GM15510 (cell line): Measurements from ENCODE around the gene ALB.

Experiments
- POLR2A ChIP-seq: IDR thresholded peaks from 3 replicates; pipeline ENCODE4 v1.6.1; 2011; ENCODE audit warnings: borderline replicate concordance; ENCODE audit not compliant: insufficient read length; ENCODE audit errors: extremely low read depth

Gene ALB

DNA sequence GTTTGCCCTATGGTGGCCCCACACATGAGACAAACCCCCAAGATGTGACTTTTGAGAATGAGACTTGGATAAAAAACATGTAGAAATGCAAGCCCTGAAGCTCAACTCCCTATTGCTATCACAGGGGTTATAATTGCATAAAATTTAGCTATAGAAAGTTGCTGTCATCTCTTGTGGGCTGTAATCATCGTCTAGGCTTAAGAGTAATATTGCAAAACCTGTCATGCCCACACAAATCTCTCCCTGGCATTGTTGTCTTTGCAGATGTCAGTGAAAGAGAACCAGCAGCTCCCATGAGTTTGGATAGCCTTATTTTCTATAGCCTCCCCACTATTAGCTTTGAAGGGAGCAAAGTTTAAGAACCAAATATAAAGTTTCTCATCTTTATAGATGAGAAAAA, 14.6 kb downstream of the ALB start:
- no peak for TF ChIP-seq POLR2A

DNA sequence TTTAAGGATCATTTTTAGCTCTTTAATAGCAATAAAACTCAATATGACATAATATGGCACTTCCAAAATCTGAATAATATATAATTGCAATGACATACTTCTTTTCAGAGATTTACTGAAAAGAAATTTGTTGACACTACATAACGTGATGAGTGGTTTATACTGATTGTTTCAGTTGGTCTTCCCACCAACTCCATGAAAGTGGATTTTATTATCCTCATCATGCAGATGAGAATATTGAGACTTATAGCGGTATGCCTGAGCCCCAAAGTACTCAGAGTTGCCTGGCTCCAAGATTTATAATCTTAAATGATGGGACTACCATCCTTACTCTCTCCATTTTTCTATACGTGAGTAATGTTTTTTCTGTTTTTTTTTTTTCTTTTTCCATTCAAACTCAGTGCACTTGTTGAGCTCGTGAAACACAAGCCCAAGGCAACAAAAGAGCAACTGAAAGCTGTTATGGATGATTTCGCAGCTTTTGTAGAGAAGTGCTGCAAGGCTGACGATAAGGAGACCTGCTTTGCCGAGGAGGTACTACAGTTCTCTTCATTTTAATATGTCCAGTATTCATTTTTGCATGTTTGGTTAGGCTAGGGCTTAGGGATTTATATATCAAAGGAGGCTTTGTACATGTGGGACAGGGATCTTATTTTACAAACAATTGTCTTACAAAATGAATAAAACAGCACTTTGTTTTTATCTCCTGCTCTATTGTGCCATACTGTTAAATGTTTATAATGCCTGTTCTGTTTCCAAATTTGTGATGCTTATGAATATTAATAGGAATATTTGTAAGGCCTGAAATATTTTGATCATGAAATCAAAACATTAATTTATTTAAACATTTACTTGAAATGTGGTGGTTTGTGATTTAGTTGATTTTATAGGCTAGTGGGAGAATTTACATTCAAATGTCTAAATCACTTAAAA, 15.3 kb downstream of the ALB start:
- no peak for TF ChIP-seq POLR2A

DNA sequence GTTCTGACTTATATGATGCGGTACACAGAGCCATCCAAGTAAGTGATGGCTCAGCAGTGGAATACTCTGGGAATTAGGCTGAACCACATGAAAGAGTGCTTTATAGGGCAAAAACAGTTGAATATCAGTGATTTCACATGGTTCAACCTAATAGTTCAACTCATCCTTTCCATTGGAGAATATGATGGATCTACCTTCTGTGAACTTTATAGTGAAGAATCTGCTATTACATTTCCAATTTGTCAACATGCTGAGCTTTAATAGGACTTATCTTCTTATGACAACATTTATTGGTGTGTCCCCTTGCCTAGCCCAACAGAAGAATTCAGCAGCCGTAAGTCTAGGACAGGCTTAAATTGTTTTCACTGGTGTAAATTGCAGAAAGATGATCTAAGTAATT, 16.5 kb downstream of the ALB start:
- TF ChIP-seq POLR2A, result no peak

DNA sequence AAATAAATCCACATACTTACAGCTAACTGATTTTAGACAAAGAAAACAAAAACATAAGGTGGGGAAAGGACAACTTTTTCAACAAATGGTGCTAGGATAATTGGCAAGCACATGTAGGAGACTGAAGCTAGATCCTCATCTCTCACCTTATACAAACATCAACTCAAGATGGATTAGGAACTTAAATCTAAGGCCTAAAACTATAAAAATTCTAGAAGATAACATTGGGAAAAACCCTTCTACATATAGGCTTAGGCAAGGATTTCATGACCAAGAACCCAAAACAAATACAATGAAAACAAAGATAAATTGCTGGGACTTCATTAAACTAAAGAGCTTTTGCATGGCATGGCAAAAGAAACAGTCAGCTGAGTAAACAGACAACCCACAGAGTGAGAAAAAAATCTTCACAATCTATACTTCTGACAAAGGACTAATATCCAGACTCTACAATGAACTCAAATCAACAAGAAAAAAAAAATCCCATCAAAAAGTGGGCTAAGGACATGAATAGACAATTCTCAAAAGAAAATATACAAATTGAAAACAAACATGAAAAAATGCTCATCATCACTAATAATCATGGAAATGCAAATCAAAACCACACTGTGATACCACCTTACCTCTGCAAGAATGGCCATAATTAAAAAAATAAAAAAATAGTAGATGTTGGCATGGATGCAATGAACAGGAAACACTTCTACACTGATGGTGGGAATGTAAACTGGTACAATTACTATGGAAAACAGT, 17.8 kb downstream of the ALB start:
- TF ChIP-seq POLR2A, result no peak

DNA sequence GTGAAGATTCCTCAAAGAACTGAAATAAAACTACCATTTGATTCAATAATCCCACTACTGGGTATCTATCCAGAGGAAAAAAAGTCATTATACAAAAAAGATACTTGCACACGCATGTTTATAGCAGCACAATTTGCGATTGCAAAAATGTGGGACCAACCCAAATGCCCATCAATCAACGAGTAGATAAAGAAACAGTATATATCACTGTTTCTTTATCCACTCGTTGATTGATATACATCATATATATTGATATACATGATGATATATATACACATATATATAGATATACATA, 18.3 kb downstream of the ALB start:
- no peak for TF ChIP-seq POLR2A

DNA sequence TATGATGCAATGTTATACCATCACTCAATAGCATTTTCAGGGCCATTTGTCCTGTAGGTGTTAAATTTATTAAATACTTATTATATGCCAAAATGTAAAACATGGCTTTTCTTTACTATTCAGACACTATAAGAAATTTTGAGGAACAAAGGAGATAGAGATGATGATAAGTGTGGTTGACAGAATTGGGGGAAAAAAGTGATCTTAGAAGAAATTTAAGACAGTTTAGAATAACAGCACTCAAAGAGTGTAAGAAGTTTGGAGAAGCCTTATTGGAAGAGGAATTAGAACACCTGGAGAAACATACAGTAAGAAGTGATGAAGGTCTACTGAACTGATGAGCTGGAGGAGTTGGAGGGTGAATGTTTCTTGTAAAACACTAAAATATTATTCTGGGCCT, 19.1 kb downstream of the ALB start:
- no peak for TF ChIP-seq POLR2A

DNA sequence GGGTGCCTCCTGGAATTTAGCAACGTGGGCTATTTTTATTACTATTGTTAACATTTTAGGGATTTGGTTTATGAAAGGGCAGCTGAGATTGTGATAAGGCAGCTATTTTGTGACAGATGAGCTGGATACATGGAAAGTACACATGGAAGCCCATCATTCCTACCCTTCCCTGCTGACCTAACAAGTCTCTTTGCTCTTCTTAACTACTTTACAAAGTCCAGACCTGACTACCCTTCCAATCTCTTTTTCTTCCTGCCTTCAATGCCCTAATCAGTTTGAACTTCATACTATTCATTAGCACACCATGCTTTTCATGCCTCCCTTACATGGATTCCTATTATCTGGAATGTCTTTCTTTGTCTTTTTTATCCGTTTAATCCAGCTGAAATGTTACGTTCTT, 22.6 kb downstream of the ALB start:
- no peak for TF ChIP-seq POLR2A

DNA sequence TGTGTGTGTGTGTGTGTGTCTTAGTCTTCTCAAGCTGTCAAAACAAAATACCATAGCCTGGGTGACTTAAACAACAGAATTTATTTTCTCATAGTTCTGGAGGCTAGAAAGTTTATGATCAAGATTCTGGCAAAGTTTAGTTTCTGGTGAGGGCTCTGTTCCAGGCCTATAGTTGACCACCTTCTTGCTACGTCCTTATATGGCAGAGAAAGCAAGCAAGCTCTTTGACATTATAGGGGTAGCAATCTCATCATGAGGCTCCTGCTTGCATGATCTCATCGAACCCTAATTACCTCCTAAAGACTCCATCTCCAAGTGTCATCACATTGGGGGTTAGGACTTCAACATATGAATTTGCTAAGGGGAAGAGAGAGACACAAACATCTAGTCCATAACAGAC, 25.0 kb downstream of the ALB start:
- no peak for TF ChIP-seq POLR2A

DNA sequence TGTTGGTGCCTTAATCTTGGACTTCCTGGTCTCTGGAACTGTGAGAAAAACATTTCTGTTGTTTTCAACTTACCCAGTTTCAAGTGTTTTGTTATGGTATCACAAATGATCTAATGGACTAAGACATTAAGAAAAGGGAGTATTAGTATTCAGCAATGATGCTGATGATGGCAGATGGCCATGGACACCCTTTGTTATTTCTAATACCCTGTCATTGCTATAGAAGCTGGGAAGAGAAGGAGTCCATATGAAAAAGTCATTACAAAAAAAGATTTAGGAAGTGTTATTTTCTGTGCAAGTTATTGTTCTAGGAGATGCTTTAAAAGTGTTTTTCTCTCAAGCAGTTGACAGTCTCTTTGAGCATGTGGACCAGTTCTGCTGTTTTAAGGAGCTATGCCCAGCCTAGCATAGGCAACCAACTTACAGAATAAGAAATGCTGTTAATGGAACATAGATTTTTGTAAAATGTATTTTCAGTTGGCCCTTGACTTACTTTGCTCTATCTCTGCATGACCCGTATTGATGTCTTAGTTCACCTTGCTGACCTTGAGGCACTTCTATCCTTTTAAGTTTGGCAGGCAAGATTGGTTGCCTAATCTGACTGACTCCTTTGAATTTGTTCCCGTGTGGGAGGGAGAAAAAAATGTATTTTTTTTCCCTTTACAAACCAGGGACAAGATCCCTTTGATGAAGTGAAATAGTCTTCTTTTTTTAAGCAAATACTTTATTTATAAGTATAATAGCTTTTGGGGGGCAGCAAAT, 25.9 kb downstream of the ALB start:
- no peak for TF ChIP-seq POLR2A

DNA sequence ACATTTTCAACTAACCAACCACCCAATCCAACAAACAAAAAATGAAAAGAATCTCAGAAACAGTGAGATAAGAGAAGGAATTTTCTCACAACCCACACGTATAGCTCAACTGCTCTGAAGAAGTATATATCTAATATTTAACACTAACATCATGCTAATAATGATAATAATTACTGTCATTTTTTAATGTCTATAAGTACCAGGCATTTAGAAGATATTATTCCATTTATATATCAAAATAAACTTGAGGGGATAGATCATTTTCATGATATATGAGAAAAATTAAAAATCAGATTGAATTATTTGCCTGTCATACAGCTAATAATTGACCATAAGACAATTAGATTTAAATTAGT, 27.7 kb downstream of the ALB start:
- no peak for TF ChIP-seq POLR2A

DNA sequence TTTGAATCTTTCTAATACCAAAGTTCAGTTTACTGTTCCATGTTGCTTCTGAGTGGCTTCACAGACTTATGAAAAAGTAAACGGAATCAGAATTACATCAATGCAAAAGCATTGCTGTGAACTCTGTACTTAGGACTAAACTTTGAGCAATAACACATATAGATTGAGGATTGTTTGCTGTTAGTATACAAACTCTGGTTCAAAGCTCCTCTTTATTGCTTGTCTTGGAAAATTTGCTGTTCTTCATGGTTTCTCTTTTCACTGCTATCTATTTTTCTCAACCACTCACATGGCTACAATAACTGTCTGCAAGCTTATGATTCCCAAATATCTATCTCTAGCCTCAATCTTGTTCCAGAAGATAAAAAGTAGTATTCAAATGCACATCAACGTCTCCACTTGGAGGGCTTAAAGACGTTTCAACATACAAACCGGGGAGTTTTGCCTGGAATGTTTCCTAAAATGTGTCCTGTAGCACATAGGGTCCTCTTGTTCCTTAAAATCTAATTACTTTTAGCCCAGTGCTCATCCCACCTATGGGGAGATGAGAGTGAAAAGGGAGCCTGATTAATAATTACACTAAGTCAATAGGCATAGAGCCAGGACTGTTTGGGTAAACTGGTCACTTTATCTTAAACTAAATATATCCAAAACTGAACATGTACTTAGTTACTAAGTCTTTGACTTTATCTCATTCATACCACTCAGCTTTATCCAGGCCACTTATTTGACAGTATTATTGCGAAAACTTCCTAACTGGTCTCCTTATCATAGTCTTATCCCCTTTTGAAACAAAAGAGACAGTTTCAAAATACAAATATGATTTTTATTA, 28.3 kb downstream of the ALB start:
- no peak for TF ChIP-seq POLR2A

DNA sequence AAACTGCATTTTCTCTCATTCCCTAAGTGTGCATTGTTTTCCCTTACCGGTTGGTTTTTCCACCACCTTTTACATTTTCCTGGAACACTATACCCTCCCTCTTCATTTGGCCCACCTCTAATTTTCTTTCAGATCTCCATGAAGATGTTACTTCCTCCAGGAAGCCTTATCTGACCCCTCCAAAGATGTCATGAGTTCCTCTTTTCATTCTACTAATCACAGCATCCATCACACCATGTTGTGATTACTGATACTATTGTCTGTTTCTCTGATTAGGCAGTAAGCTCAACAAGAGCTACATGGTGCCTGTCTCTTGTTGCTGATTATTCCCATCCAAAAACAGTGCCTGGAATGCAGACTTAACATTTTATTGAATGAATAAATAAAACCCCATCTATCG, 29.1 kb downstream of the ALB start:
- TF ChIP-seq POLR2A, result no peak

DNA sequence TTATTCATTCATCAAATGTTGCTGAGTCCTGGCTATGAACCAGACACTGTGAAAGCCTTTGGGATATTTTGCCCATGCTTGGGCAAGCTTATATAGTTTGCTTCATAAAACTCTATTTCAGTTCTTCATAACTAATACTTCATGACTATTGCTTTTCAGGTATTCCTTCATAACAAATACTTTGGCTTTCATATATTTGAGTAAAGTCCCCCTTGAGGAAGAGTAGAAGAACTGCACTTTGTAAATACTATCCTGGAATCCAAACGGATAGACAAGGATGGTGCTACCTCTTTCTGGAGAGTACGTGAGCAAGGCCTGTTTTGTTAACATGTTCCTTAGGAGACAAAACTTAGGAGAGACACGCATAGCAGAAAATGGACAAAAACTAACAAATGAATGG, 30.2 kb downstream of the ALB start:
- no peak for TF ChIP-seq POLR2A

DNA sequence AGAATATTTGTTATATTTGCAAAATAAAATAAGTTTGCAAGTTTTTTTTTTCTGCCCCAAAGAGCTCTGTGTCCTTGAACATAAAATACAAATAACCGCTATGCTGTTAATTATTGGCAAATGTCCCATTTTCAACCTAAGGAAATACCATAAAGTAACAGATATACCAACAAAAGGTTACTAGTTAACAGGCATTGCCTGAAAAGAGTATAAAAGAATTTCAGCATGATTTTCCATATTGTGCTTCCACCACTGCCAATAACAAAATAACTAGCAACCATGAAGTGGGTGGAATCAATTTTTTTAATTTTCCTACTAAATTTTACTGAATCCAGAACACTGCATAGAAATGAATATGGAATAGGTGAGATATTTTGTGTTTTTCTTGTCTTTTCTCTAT, 31.9 kb downstream of the ALB start, which contains the start of gene AFP:
TSS of gene AFP (plus strand) at position 238 of the 400 bp plus-strand sequence. CDS start at position 280, 42 bp downstream.
- no peak for TF ChIP-seq POLR2A
